NOMO-1 treated with DMSO at 0.1 percent for 48 hours (cell line): ENCODE measurements around the gene PRG3.
A peak's percentile ranks its signal among the peaks of the same experiment; 100 is the strongest.

Source experiments
- DNase-seq: peaks from one replicate; lab custom pipeline; 2025; ENCODE audit not compliant: unreplicated experiment; lab: John Stamatoyannopoulos, UW

Gene PRG3, protein sequence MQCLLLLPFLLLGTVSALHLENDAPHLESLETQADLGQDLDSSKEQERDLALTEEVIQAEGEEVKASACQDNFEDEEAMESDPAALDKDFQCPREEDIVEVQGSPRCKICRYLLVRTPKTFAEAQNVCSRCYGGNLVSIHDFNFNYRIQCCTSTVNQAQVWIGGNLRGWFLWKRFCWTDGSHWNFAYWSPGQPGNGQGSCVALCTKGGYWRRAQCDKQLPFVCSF

GRCh38 chr11:57380975-57381374 lies at the start of gene PRG3:
PRG3 (minus strand) TSS chr11:57381150; CDS start chr11:57380708, 442 bp downstream.
- DNase-seq: no peak

DNA sequence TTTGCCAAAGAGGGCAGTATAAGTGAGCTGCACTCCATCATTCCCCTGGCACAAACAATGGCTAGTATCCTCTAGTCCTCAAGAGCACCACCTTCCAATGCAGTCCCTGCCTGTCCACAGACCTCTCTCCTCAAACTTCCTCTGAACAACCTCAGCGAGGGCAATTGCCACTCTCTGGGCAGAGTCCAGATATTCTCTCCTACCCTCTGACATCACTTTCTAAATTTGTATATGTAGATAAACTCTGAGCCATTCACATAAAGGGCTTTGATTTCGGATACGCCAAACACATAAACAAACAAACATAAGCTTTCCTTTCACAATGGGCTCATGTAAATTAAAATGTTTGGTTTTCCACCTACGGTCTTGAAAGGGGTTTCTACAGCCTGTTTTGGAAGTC lies 49.0 kb upstream of the PRG3 start:
- no peak for DNase-seq

DNA sequence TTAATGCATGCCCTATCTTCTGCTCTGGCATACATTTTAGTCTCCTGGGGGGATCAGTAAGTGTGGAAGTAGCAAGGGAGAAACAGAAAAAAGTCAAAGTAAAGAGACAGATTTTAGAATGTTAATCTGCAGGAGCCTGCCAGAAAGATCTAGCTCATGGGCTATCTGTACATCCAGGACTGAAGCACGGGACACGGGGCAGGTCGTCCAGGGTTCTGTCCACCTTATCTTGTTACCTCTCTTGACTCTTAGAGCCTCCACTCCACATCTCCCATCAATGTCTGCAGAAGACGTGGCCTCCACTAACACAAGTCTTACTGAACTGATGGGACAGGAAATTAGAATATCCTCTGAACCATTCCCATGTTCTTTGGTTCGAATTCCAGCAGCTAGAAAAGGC lies 47.7 kb upstream of the PRG3 start:
- no peak for DNase-seq

DNA sequence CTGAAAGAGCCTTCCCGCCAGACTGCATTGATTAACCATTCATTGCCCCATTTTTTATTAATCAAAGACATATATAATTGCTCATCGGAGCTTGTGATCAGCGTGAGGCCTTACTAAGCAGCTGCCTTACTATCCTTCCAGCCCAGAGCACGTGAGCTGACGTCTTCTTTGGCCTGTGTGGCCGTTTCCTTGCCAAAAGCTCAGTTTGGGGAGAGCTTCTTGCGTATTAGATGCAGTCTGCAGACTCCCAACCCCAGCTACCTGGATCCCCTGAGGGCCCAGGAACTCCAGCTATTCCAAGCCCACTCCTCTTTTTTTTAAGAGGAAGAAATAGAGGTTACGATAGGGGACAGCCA lies 46.8 kb upstream of the PRG3 start:
- no peak for DNase-seq

DNA sequence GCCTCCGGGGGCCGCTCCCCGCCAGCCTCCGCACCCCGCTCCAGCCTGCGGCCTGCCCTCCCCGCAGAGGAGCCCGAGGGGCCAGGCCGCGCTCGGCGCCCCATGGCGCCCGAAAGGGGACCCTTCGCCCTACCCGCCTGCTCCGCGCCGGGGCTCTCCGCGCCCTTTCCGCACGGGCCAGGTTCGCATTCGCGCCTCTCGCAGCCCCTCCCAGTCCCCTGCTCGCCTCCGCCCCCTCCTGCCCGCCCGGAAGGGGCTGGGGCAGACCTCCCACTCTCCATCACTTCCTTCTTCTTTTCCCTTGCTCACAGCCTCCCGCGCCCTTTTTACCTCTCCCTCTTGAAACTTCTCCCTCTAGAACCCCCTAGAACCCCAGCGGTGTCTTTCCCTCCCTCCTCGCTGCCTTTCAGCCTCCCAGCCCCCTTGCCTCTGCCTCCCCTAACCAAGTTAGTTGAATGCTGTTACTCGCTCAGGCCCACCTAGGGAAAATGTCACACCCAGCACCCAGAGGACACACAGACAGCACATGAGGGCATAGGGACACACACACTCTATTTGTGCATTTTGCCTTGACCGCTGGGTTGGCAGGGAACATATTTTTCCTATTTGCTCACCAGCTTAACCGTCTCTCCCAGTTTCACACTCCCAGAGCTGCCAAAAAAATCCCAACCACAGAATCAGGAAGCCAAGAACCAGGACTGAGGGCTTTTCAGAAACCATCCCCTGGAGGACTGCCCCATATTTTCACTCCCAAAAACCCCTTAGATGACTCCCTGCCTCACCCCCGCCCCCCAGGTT lies 46.2 kb upstream of the PRG3 start, which contains the start of gene SLC43A3:
TSS of gene SLC43A3 (minus strand) at position 193 of the 798 bp plus-strand sequence. CDS start 949 bp downstream, outside the sequence.
- peak; percentile 84 for DNase-seq

DNA sequence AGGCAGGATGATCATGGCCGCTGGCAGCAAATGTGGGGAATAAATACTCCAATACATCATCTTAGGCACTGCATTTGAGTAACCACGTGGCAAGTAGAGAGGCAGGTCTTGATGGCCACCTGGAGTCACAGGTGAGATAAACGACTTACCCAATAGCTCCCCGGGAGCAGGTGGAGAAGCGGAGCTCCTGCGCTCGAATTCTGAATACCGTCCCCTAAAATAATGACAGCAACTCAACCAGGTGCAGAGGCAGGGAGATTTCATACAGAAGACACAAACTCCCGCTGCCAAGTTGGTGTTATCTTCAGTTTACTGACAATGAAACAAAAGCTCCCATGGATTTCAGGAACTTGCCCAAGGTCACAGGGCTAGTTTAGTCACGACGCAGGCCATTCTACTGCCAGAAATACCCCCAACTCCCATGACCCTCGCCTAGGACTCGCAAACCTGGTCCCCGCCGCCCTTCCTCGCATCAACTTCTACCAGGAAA lies 45.5 kb upstream of the PRG3 start:
- no peak for DNase-seq

DNA sequence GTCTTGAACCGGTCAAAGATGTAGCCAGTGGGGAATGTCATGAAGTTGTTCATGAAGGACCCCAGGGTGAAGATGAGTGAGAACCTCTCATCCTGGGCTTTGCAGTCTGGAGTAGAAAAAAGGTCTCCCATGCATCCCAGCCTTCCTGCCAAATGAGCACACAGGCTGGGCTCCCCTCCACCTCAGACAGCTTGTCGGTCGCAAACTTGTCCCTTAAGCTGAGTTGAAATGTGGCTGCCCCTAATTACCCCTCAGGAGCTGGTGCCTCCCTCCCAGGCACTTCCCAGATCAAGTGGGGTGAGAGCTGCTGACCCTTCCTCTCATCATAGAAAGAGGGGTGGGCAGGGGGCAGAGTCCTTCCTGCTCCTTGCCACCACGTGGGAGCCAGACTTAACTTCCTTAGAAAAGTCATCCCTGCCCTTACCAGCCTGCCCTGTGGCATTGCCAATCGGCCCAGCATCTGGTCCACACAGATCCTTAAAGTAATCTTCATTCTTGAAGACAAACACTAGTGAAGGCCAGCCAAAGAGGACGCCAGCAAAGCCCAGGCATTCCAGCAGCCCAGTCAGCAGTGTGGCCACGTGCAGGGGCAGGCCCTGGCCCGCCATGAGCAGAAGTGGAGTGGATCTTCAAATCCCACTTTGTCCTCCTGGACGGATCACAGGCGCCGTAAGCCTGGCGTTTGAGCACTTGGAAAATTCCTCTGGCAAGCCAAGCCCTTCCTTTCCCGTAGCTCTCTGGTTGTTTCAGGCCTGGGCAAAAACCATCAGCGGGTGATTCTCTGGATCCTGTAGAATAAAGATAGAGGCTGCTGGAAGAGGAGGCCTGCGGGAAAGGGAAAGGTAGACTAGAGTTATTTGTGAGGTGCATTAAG lies 44.9 kb upstream of the PRG3 start:
- no peak for DNase-seq

DNA sequence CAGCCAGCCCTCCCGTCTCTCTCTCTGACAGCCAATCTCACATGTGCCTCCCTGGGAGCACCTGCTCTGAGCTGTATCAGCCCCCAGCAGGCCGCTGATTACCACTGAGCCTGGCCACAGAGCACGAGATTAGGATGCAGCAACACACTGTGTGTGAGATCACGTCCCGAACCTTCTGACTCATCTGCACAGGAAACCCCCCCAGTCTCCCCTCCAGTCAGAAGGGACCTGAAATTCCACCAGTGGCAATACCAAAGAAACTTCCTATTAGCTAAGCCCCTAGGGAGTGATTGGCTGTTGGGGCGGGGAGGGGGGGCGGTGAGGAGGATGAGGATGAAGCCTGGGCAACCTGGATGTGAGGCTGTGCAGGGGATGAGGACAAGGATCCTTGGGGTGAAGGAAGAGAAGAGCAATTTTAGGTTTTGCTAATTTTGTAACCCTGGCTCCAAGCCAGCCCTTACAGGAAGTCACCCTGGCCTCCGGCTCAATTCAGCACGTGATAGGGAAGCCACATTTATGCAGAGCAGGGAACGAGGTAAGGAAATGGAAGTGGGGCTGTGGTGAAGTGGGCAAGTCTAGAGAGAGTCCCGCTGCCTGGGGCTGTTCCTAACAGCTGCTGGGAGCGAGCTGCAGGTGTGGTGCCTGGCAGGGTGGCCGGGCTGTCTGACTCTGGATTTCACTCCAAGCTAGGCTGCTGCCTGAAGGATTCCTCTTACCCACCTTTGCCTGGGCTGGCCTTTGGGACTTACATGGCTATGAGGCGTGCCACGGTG lies 44.0 kb upstream of the PRG3 start:
- peak; percentile 95 for DNase-seq

DNA sequence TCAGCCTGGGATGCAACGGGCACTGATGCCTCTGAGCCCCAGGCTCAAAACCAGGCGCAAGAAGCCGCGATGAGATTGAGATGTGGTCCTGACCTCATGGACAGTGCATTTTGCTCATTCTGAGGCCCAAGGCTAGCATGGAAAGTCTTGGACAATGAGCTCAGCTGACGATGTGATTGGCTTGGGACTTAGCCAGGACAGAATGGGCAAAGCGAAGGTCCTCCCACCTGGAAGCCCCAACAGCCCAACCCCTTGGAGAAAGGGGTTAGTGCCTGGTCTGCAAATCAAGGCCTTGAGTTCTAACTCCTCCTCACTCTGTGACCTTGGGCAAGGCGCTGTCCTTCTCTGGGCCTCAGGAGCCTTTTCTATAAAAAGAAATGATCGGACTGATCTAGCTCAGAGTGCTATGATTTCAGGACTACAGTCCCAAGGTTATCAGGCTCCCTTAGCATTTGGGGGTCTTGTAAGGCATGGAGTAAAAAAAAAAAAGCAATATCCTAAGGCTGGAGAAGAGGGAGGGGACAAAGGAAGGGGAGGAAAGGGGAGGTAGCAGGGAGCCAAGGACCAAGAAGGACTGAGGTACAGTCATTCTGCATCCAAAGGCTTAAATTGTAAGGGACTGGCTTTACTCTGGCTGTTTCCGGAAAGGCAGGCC lies 43.3 kb upstream of the PRG3 start:
- no peak for DNase-seq

DNA sequence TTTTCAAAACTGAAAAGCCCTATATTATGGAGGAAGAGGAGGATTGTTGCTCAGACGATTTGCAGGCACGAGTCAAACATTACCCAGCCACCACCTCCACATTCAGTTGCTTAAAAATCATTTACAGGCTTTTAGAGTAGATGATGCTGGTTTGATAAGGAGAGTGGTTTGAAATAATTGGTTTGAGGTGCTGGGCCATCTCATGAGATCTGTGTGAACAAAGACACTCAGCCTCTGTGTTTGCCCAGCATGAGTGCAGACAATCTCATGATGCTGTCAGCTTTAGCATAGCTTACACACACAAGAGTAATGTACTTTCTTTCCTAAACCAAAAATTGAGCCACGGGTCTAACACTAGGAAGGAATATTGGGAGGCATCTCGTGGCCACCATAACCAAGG lies 41.7 kb upstream of the PRG3 start:
- no peak for DNase-seq

DNA sequence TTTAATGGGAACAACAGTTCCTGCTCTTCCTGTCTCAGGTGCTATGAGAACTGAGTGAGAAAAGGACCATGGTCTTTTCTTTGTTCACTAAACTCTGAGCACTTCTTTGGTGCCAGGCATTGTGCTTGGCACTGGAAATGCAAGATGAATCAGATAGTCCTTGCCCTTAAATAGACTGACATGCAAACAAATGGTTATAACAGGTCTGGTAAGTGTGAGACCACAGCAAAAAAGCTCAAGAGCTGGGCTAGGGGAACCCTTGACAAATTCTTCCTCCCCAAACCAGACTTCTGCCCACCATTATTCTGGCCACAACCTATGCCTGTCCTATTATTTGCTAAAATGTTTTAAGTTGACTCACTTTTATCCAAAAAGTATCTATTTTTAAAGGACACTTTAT lies 40.9 kb upstream of the PRG3 start:
- DNase-seq: no peak

GRCh38 chr11:57421066-57421465 lies 40.1 kb upstream of the PRG3 start:
- DNase-seq: no peak

GRCh38 chr11:57419146-57419545 lies 38.2 kb upstream of the PRG3 start:
- DNase-seq: no peak

DNA sequence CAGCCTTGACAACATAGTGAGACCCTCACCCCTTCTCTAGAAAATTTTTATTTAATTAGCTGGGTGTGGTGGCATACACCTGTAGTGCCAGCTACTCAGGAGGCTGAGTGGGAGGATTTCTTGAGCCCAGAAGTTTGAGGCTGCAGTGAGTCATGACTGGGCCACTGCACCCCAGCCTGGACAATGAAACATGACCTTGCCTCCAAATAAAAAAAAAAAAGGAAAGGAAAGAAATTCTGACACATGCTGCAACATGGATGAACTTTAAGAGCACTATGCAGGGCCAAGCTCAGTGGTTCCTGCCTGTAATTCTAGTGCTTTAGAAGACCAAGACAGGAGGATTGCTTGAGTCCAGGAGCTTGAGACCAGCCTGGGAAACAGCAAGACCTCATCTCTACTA lies 37.2 kb upstream of the PRG3 start:
- no peak for DNase-seq

DNA sequence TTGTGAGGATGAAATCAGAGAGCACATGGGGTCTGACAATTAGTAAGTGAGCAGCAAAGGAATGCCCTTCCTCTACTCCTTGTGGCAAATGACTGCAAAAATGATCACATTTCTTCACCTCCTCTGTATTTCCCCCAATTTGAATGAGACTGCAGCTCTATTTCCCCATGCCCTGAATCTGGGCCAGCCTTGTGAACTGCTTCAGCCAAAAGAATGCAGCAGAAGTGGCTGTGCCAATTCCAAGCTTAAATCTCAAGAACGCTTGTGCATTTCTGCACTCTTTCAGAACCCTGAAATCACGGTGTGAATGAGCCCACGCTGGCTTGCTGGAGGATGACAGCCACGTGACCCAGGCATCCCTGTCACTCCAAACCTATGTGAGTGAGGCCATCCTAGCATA lies 36.1 kb upstream of the PRG3 start:
- DNase-seq: no peak

DNA sequence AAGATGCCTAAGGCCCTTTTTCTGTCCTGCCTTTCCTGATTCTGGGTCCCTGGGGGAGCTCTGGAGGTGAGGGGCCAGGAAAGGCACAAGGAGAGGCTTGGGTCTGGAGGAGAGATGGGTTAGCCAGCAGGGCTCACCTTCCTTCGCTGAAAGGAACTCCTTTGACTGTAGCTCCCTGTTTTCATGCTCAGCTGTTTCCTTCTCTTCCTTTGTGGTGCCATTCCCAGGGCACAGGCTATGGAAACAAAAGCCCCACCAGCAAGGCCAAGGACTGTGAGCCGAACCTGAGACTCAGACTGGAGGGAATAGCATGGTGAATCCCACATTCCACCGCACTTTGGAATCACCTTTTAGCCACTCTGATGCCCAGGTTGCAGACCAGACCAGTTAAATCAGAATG lies 35.5 kb upstream of the PRG3 start:
- no peak for DNase-seq

DNA sequence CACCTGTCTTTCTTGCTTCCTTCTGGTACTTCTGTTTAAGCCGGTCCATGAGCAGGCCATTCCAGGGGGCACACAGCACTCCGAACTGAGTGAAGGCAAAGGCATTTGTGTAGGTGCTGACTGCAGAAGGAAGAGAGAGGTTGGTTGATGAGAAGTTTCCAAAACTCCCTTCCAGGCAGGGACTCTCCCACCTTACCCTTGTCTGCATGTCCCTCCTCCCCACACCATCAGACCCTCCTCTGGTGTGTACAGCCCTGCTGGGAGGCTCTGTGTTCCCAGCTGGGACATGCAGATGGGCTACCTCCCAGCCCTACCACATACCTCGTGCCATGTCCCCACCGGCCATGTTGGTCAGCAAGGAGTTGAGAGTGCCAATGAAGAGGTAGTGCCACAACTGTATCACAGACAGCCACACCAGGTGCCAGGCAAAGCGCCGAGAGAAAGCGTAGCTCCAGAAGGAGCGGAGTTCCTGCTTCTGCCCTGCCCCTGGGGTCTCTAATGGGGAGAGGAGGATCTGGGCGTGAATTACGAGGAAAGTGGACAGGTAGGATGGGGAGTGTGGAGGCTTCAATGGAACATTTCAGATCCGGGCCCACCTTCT lies 33.8 kb upstream of the PRG3 start:
- no peak for DNase-seq

DNA sequence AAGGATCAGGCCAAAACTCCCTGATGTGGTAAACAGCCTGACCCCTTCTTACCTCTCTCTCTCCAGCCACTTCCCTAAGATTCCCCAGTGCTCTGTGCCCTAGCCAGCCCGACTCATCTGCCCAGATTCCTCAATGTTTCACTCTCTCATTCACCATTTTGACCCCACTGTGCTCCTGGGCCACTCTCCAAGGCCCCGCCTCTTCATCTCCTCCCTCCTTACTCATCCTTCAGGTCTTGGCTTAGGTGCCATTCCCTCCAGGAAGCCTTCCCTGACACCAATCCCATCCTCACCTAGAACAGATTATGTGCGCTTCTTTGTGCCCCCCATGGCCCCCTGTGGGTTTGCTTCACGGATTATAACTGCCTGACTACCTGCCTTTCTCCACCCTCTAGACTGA lies 32.7 kb upstream of the PRG3 start:
- DNase-seq: no peak

GRCh38 chr11:57410287-57410686 lies 29.3 kb upstream of the PRG3 start:
- no peak for DNase-seq
